Fibroblast of lung (primary cell): ENCODE data around the gene BDH1.

Experiments
- EZH2 ChIP-seq: IDR thresholded peaks from 2 replicates; pipeline ENCODE4 v1.5.1; 2012; ENCODE audit warnings: low read length, control low read depth, mild to moderate bottlenecking; ENCODE audit errors: missing control alignments
- TF ChIP-seq, protein P1 (sequence below), 2 donors: IDR thresholded peaks in 1 of 2; conservative IDR thresholded peaks in 1 of 2; 1 replicate in 1 of 2; 2 replicates in 1 of 2; pipeline ENCODE4 v1.5.1; 2011 to 2012; ENCODE audit warnings: low read length in 2 of 2, control low read depth in 1 of 2, inconsistent platforms in 1 of 2, low read depth in 1 of 2, mild to moderate bottlenecking in 1 of 2

DNA sequence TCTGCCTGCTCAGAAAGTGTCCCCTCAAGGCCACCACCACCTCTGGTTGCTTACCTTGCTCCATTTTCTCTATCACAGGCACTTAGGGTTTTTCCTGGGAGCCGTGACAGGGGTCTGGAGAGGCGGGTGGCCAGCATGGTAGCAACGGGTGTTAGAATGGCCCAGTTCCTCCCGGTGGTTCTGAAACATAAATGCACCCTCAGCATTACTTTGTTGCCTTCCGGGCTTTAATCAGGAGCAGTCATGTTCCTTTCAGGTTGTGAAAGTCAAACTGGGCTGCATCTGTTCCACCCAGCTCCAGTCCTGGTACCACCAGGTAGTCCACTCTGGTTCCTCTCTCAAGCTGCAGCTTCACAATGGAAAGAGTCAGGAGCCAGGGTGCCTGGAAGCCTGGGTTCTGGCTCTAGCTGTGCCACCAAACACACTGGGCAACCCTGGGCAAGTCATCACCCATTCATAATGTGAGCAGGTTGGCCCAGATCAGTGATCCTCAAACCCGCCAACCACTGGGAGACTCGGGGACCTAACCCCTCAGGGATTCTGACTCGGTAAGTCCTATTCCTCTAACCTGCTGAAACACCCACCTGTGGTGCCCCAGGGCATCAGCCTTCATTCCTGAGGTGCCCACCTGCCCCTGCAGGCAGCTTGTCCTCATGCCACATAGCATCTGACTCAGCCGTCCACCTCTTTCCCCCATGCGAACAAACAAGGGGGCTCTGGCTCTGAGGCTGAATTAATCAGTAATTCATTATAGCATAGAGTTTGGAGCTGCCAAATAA, 9.3 kb downstream of the BDH1 start:
- TF ChIP-seq, protein P1, sequence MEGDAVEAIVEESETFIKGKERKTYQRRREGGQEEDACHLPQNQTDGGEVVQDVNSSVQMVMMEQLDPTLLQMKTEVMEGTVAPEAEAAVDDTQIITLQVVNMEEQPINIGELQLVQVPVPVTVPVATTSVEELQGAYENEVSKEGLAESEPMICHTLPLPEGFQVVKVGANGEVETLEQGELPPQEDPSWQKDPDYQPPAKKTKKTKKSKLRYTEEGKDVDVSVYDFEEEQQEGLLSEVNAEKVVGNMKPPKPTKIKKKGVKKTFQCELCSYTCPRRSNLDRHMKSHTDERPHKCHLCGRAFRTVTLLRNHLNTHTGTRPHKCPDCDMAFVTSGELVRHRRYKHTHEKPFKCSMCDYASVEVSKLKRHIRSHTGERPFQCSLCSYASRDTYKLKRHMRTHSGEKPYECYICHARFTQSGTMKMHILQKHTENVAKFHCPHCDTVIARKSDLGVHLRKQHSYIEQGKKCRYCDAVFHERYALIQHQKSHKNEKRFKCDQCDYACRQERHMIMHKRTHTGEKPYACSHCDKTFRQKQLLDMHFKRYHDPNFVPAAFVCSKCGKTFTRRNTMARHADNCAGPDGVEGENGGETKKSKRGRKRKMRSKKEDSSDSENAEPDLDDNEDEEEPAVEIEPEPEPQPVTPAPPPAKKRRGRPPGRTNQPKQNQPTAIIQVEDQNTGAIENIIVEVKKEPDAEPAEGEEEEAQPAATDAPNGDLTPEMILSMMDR (conservative IDR thresholded peaks at IDR 0.05 in 1 of 2, IDR thresholded peaks at IDR 0.05 in 1 of 2; ENCODE audit: low read depth in 1 of 2, low read length in 2 of 2): no peak
- TF ChIP-seq EZH2: no peak
